GM18526 (cell line): ENCODE data around the gene LINC01488.

Experiments used
- POLR2A ChIP-seq: IDR thresholded peaks from 3 replicates; pipeline ENCODE4 v1.6.1; 2011; ENCODE audit not compliant: insufficient read length; ENCODE audit errors: extremely low read depth

Gene LINC01488

DNA sequence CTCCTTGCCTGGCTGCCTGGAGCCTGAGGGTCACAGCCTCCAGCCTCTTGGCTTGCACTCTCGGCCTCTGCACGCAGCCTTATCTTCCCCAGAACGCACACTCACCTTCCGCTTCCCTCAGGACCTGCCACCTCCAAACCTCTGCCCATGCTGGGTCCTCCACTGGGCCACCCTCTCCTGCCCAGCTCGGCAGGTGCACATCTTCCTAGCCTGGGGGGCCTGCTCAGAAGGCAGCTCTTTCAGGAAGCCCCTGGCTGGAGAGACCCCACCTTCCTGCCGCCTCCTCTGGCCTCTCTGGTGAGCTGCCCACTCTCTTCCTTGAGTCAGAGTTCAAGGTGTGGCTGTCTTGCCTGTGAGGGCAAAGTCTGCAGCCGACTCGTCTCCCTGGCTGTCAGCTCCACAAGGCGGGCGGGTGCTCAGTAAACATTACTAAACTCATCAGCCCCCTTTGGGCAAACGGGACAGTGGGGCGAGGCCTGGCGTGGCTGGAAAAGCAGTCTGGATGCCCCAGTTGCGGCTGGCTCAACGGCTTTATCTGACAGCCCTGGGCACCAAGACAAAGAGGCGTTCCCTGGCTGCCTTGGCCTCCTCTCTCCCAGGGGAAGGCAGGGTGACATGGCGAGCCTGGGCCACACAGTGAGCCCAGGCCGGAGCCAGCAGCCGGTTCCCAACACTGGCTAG, 1.7 kb upstream of the LINC01488 start:
- TF ChIP-seq POLR2A: no peak

- no peak for TF ChIP-seq POLR2A
These were observed 693 bp upstream of the LINC01488 start for GRCh38 chr11:69480547-69481392.

GRCh38 chr11:69482322-69482721, 859 bp downstream of the LINC01488 start:
- TF ChIP-seq POLR2A: no peak

DNA sequence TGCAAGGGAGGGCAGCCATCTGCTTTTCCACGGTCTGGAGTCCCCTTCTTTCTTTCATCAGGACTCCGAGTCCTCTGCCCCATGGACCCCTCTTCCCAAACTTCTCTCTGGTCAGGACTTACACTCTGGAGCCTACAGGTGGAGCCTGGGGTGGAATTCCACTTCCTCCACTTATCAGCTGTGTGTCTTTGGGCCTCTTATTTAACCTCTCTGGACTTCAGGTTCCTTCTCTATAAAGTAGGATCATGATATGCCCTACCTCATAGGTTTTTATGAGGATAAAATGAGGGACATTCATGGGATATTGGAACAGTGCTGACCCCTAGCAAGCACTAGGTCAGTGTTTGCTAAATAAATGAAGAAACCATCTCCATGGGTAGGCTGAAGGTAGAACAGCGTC, 1.7 kb downstream of the LINC01488 start:
- no peak for TF ChIP-seq POLR2A

DNA sequence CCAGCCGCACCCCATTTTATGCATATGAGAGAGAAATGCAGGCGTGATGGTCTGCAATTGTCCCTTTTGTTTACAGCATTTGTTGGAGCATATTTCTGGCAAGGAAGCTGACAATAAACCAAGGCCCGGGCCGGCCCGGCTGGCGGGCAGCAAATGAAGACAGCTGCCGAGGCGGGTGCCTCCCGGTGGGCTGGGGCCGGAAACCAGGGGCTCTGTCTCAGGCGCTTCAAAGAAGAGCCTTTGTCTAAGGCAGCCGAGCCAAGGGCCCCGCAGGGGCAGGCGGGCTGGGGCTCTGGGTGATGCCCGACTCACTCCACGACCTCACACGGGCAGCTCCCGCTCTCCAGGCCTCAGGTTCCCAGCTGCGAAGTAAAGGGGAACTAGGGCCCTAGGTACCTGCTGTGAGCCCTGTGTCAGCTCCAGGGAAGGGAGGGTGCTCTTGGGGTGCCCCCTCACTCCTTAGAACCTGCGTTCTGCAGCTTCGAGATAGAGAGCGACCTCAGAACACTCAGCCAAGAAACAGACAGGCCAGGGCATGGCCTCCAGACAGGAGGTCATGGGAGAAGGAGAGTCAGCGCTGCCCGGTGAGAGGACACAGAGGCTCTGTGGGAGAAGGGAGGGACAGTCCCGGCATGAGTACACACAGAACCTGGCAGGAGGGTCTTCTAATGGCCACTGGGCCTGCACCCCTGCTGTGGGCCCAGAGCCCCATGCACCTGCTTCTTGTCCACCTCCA, 2.4 kb downstream of the LINC01488 start:
- no peak for TF ChIP-seq POLR2A

- no peak for TF ChIP-seq POLR2A
These were observed 3.2 kb downstream of the LINC01488 start for GRCh38 chr11:69484427-69485259.

GRCh38 chr11:69485337-69486041, 4.0 kb downstream of the LINC01488 start:
- no peak for TF ChIP-seq POLR2A

DNA sequence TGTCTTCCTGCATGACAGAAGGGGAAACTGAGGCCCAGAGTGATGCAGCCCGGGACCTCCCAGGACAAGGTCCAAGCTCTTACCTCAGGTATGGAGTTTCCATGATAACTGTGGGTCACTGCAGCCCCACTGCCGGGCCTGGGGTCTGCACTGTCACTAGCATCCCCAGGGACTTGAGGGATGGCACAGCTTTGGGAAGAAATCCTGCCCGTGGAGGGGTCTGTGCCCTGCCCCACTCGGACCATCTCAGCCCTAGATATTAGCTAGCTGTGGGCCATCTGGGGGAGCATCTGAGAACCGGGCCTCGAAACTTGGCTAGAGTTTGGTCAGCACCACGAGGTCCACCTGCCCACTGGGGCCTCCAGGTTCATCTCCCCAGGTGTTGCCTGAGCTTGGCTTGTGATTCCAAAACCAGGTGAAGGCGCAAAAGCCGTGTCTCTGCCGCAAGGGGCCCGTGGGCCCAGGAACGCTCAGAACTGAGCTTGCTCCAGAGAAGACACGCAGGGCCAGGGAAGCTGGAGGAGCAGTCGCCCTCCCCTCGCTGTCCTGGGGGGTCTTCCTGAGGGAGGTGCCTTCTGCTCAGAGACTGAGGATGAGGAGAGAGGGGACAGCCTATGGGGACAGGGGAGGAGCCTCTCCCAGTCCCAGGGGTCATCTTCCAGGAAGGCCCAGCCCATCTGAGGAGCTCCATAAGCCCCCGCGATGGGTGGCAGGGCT, 4.8 kb downstream of the LINC01488 start:
- no peak for TF ChIP-seq POLR2A

GRCh38 chr11:69486773-69487291, 5.4 kb downstream of the LINC01488 start:
- no peak for TF ChIP-seq POLR2A

DNA sequence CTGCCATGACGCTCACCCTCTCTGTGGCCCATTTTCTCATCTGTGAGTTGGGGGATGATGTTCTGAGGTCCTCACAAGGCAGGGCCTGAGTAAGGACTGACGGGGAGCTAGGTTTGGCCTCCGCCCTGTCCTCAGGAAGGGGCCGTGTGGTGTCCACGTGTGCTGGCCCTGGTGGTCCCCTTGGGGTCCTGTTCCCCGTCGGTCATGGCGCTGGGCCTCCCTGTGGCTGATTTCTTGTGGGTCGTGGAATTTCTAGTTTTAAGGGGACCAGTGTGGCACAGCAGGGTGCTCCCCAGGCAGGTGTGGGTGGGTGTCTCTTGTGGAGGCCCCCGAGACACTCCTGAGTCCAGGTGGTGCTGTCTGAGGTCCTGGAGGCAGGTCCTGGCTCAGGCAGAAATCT, 5.9 kb downstream of the LINC01488 start:
- no peak for TF ChIP-seq POLR2A

DNA sequence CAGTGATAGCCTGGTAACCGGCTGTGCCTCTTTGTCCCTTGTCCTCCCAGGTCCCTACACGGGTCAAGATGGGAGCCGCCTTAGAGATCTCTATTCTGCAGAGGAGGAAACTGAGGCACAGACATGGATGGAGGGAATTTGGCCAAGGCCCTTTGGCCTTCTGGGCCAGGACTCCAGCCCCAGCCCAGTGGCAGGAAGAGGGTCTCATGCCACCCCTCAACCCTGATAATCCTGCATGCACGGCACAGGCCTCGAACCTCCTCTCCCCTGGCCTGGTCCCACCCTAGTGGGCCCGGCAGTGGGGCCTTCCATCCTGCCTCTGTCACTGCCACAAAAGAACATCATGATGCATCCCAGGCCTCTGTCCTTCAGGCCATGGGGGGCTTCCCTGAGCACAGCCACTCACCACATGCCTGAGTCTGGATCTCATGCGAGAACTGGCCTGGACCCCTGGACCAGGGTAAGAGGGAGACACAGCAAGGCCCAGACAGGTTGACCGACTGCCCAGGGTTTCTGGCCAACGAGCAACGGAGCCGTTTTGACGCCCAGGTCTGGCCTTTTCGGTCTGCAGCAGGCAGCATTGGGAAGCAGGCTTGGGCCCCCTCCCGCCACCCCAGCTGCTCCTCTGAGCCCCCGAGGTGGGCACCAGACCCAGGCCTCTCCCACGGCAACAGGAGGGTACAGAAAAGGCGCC, 6.5 kb downstream of the LINC01488 start:
- no peak for TF ChIP-seq POLR2A

- no peak for TF ChIP-seq POLR2A
These were observed 7.1 kb downstream of the LINC01488 start for GRCh38 chr11:69488543-69488940.
